Measurements from ENCODE around the gene NLRP6. TPM values are rescaled to one million over a fixed set of nuclear protein-coding genes. Genes with fewer than 3 reads are reported as not detected.

The NLRP6 gene
- total RNA-seq, 1 experiment from 2014 or later = not detected

DNA sequence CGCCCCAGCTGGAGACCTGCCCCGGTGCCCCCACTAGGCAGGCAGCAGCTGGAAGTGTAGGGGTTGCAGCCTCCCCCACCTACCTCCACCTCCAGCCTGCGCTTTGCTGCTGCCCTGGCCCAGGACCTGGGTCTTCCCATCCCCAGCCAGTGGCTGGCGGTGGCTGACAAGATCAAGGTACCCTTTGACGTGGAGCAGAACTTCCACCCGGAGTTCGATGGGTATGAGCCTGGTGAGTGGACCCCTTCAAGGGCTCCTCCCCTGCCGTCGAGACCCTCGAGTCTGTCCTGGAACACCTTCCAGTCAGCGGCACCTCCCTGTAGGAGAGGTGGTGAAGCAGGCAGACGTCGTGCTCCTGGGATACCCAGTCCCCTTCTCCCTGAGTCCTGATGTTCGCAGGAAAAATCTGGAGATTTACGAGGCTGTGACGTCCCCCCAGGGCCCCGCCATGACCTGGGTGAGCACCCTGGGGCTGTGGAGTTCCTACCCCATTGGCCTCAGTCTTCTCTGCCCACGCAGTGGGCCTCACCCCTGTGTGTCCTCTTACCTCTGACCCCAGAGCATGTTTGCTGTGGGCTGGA is 15.2 kb downstream of the NLRP6 start:
- ChIA-PET CTCF (no interaction called here), POLR2A (no interaction called here)
- Mint-ChIP-seq H3K27me3 (ENCODE audit: insufficient read depth, unreplicated experiment) (no peaks in the 10 kb centered on the region), H3K27ac (ENCODE audit: low read depth, unreplicated experiment) (no peak overlapping the region), H3K36me3 (ENCODE audit: insufficient read depth, unreplicated experiment) (no peaks in the 10 kb centered on the region), H3K4me3 (ENCODE audit: unreplicated experiment) (no peak overlapping the region), H3K9me3 (ENCODE audit: unreplicated experiment) (no peaks in the 10 kb centered on the region), H3K4me1 (ENCODE audit: insufficient read depth, unreplicated experiment) (peaks cover 7% of the 10 kb centered on the region)
- intact Hi-C loops (cut with micrococcal nuclease) = no loop called here
- no peak for TF ChIP-seq CTCF (IDR thresholded peaks at IDR 0.05; ENCODE audit: unreplicated experiment)
- no TSS peak for BruUV-seq (replicated peaks)
- no peak for DNase-seq (ENCODE audit: unreplicated experiment)

DNA sequence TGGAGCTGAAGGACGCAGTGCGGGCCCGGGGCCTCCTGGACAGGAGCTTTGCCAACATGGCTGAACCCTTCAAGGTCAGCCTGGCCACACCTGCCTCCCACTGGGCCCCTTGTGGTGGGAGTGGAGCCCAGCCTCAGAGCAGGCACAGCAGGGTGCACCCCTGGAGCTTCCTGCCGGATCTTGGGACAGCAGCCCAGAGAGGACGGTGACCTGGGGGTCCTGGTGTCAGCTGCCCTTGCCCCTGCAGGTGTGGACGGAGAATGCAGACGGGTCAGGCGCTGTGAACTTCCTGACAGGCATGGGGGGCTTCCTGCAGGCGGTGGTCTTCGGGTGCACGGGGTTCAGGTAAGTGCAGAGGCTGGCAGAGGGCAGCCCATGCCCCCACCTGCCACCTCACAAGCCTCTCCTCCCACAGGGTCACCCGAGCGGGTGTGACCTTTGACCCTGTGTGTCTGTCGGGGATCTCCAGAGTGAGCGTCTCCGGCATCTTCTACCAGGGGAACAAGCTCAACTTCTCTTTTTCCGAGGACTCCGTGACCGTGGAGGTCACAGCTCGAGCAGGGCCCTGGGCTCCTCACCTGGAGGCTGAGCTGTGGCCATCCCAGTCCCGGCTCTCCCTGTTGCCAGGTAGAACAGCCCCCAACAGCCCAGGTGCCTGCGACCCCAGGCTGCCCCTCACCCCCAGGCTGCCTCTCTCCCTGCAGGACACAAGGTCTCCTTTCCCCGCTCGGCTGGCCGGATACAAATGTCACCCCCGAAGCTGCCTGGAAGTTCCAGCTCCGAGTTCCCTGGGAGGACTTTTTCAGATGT is 15.8 kb downstream of the NLRP6 start:
- CTCF ChIA-PET = interaction anchor here (0.6 to 1.1 kb wide), 5 partner anchors 12 to 228 kb away, joined by 3 to 4 read pairs (median 3); no protein-coding TSS in a partner anchor
- TF ChIP-seq CTCF (IDR thresholded peaks at IDR 0.05; ENCODE audit: unreplicated experiment) = no peak
- no peaks in the 10 kb centered on the region for H3K36me3 Mint-ChIP-seq (ENCODE audit: insufficient read depth, unreplicated experiment)
- no peak overlapping the region for H3K4me3 Mint-ChIP-seq (ENCODE audit: unreplicated experiment)
- H3K4me1 Mint-ChIP-seq (ENCODE audit: insufficient read depth, unreplicated experiment) = peaks cover 7% of the 10 kb centered on the region
- intact Hi-C loops (cut with micrococcal nuclease) = no loop called here
- POLR2A ChIA-PET = no interaction called here
- DNase-seq (ENCODE audit: unreplicated experiment) = no peak
- BruUV-seq (replicated peaks) = no TSS peak
- H3K27ac Mint-ChIP-seq (ENCODE audit: low read depth, unreplicated experiment) = no peak overlapping the region
- no peaks in the 10 kb centered on the region for H3K27me3 Mint-ChIP-seq (ENCODE audit: insufficient read depth, unreplicated experiment)
- H3K9me3 Mint-ChIP-seq (ENCODE audit: unreplicated experiment) = no peaks in the 10 kb centered on the region

GRCh38 chr11:294780-295179 is 16.6 kb downstream of the NLRP6 start:
- Mint-ChIP-seq H3K36me3 (ENCODE audit: insufficient read depth, unreplicated experiment) (no peaks in the 10 kb centered on the region), H3K27ac (ENCODE audit: low read depth, unreplicated experiment) (no peak overlapping the region), H3K4me3 (ENCODE audit: unreplicated experiment) (no peak overlapping the region), H3K4me1 (ENCODE audit: insufficient read depth, unreplicated experiment) (peaks cover 7% of the 10 kb centered on the region), H3K27me3 (ENCODE audit: insufficient read depth, unreplicated experiment) (no peaks in the 10 kb centered on the region), H3K9me3 (ENCODE audit: unreplicated experiment) (no peaks in the 10 kb centered on the region)
- TF ChIP-seq CTCF (IDR thresholded peaks at IDR 0.05; ENCODE audit: unreplicated experiment) = no peak
- no TSS peak for BruUV-seq (replicated peaks)
- POLR2A ChIA-PET = no interaction called here
- intact Hi-C loops (cut with micrococcal nuclease) = no loop called here
- DNase-seq (ENCODE audit: unreplicated experiment) = no peak
- CTCF ChIA-PET = interaction anchor here (0.6 to 1.1 kb wide), 4 partner anchors 12 to 227 kb away, joined by 3 to 4 read pairs (median 3); no protein-coding TSS in a partner anchor

DNA sequence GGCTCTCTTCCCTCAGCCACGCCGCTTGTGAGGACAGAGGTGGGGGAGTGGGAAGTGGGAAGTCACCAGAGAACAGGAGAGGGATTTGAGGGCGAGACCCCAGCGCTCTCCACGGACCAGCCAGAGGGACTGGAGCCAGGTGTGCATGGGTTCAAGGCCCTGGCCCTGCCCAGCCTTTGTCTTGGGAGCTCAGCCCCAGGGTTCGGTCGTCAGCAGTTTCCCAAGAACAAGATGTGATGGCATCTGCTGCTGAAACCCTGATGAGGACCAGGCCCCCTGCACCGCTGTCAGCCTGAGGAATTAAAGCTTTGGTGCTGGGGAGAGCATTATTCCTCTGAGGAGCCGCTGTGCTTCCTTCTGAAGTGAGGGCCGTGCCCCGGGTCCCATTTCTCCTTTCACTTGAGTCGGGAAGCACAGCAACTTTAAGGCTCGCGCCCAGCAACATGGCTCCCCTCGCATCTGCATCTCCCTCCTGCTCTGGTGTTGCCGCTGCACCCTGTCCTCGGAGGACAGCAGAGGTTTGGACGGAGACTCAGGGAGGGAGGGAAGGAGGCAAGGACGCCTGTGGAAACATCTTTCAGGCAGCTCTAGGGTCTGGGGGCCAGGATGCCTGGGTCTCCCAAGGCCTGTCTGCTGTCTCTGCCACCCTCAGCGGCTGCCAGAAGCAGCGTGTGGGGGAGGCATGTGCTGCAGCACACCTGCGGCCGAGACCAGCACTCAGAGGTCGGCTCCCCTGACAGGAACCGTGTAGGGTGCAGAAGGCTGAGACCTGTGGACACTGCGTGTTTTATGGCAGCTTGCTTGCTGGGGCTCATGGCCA is 17.4 kb downstream of the NLRP6 start:
- no TSS peak for BruUV-seq (replicated peaks)

More for the DNA sequence above, 17.4 kb downstream of the NLRP6 start:
- ChIA-PET CTCF (interaction anchor here (0.5 to 1.0 kb wide), 2 partner anchors 35 to 153 kb away, joined by 3 to 4 read pairs; no protein-coding TSS in a partner anchor), POLR2A (interaction anchor here (1.2 kb wide), 1 partner anchor 58 kb away, joined by 3 read pairs; no protein-coding TSS in a partner anchor)
- Mint-ChIP-seq H3K27ac (ENCODE audit: low read depth, unreplicated experiment) (no peak overlapping the region), H3K4me3 (ENCODE audit: unreplicated experiment) (no peak overlapping the region), H3K9me3 (ENCODE audit: unreplicated experiment) (no peaks in the 10 kb centered on the region), H3K36me3 (ENCODE audit: insufficient read depth, unreplicated experiment) (no peaks in the 10 kb centered on the region), H3K27me3 (ENCODE audit: insufficient read depth, unreplicated experiment) (no peaks in the 10 kb centered on the region), H3K4me1 (ENCODE audit: insufficient read depth, unreplicated experiment) (peaks cover 7% of the 10 kb centered on the region)
- DNase-seq (ENCODE audit: unreplicated experiment) = no peak
- TF ChIP-seq CTCF (IDR thresholded peaks at IDR 0.05; ENCODE audit: unreplicated experiment) = no peak
- intact Hi-C loops (cut with micrococcal nuclease) = no loop called here
